Tibial nerve (tissue), 4 donors: ENCODE results near the gene MYO1B. TPM values are rescaled to one million over a fixed set of nuclear protein-coding genes. Genes with fewer than 3 reads are reported as not detected.

ENCODE experiments used
- DNase-seq, 2 donors: peaks; one replicate each; pipeline ENCODE4 v3.0.0-alpha.2; 2019; ENCODE audit warnings: low spot score in 2 of 2
- H3K27ac ChIP-seq, 4 donors: fragments of 200-600 bp; sonication (generic) in 3 of 4; one replicate each; pipeline ENCODE4 v1.5.1; 2017 to 2019; ENCODE audit warnings: mild to moderate bottlenecking in 1 of 4
- H3K27me3 ChIP-seq, 2 donors: fragments of 200-600 bp; sonication (generic) in 1 of 2; one replicate each; pipeline versions ENCODE4 v1.5.1 to v1.6.0; 2017 to 2019
- H3K36me3 ChIP-seq, 3 donors: fragments of 200-600 bp; sonication (generic); one replicate each; pipeline ENCODE4 v1.5.1; 2018 to 2019
- H3K4me1 ChIP-seq, 4 donors: fragments of 200-600 bp; sonication (generic) in 3 of 4; one replicate each; pipeline ENCODE4 v1.5.1; 2017 to 2019
- H3K4me3 ChIP-seq, 4 donors: fragments of 200-600 bp; sonication (generic) in 3 of 4; one replicate each; pipeline ENCODE4 v1.5.1; 2017 to 2019; ENCODE audit warnings: mild to moderate bottlenecking in 1 of 4, moderate library complexity in 1 of 4
- H3K9me3 ChIP-seq, 4 donors: fragments of 200-600 bp; sonication (generic) in 3 of 4; one replicate each; pipeline ENCODE4 v1.5.1; 2017 to 2019
- CTCF ChIP-seq, 5 experiments: fragments of 200-600 bp in 3 of 5; fragments of 450-650 bp in 2 of 5; sonication (generic) in 3 of 5; IDR thresholded peaks; one replicate each; pipeline ENCODE4 v1.5.1; 2016 to 2019; ENCODE audit warnings: antibody characterized with exemption in 5 of 5, mild to moderate bottlenecking in 3 of 5, moderate library complexity in 2 of 5
- EP300 ChIP-seq, 2 donors: sonication (generic); formaldehyde crosslinking; IDR thresholded peaks; one replicate each; pipeline ENCODE4 v1.6.1; 2017; ENCODE audit warnings: antibody characterized with exemption in 2 of 2, mild to moderate bottlenecking in 1 of 2
- POLR2A ChIP-seq, 2 donors: fragments of 450-650 bp; IDR thresholded peaks; one replicate each; pipeline ENCODE4 v1.6.1; 2017; ENCODE audit warnings: antibody characterized with exemption in 2 of 2, mild to moderate bottlenecking in 2 of 2, moderate library complexity in 2 of 2
- WGBS, 2 donors: methylation state at CpG; one replicate each; pipeline ENCODE4 v1.1.5; 2018; 5-methylcytosine and 5-hydroxymethylcytosine counted together
- small RNA-seq: library from RNA; depleted of rRNA; stranded (forward); fragments of <200 nt; gene quantifications from one replicate; pipeline ENCODE3, GENCODE V24; 2016
- total RNA-seq, 4 donors: library from RNA; depleted of rRNA; stranded (reverse); fragments of >200 nt; gene quantifications; one replicate each; pipeline ENCODE4 v1.1.0, GENCODE V29; 2016

The MYO1B gene
- total RNA-seq, 4 donors from 2014 or later: 27.9 to 44.4 (median 36.8) TPM

- H3K9me3 ChIP-seq: peaks cover 0 to 12% (median 2%) of the 10 kb centered on the region in 4 donors
- H3K4me3 ChIP-seq: no peak overlapping the region
- no peaks in the 10 kb centered on the region for H3K4me1 ChIP-seq
- TF ChIP-seq CTCF (IDR thresholded peaks at IDR 0.05): no peak
- TF ChIP-seq POLR2A (IDR thresholded peaks at IDR 0.05): no peak
- TF ChIP-seq EP300 (IDR thresholded peaks at IDR 0.05): no peak
- no peaks in the 10 kb centered on the region for H3K27me3 ChIP-seq
- no peak overlapping the region for H3K27ac ChIP-seq
- 49 to 58% methylated on average over 2 of the region's 2 CpGs for WGBS, 2 donors
- no peak for DNase-seq
- no peaks in the 10 kb centered on the region for H3K36me3 ChIP-seq
Measured at GRCh38 chr2:191463790-191464189, 218.6 kb downstream of the MYO1B start.

- DNase-seq: no peak
- Histone ChIP-seq H3K27me3 (no peaks in the 10 kb centered on the region), H3K9me3 (no peaks in the 10 kb centered on the region), H3K27ac (no peak overlapping the region), H3K36me3 (no peaks in the 10 kb centered on the region), H3K4me3 (no peak overlapping the region), H3K4me1 (no peaks in the 10 kb centered on the region)
- 58 to 59% methylated on average over 3 of the region's 3 CpGs for WGBS, 2 donors
- no peak for TF ChIP-seq POLR2A (IDR thresholded peaks at IDR 0.05)
Measured at GRCh38 chr2:191465766-191466420, 220.7 kb downstream of the MYO1B start.

GRCh38 chr2:191467113-191467512, 221.9 kb downstream of the MYO1B start:
- Histone ChIP-seq H3K4me3 (no peak overlapping the region), H3K36me3 (no peaks in the 10 kb centered on the region), H3K27ac (no peak overlapping the region), H3K27me3 (no peaks in the 10 kb centered on the region), H3K4me1 (no peaks in the 10 kb centered on the region), H3K9me3 (no peaks in the 10 kb centered on the region)
- no peak for DNase-seq
- TF ChIP-seq CTCF (IDR thresholded peaks at IDR 0.05) (no peak), EP300 (IDR thresholded peaks at IDR 0.05) (no peak), POLR2A (IDR thresholded peaks at IDR 0.05) (no peak)
- 93 to 95% methylated on average over 5 of the region's 5 CpGs for WGBS, 2 donors

GRCh38 chr2:191470306-191470705, 225.1 kb downstream of the MYO1B start:
- Histone ChIP-seq H3K27ac (no peak overlapping the region), H3K4me1 (no peaks in the 10 kb centered on the region), H3K4me3 (no peak overlapping the region), H3K36me3 (no peaks in the 10 kb centered on the region), H3K27me3 (no peaks in the 10 kb centered on the region), H3K9me3 (no peaks in the 10 kb centered on the region)
- DNase-seq: no peak
- TF ChIP-seq EP300 (IDR thresholded peaks at IDR 0.05): no peak
- TF ChIP-seq CTCF (IDR thresholded peaks at IDR 0.05): no peak
- no peak for TF ChIP-seq POLR2A (IDR thresholded peaks at IDR 0.05)

GRCh38 chr2:191474464-191474863, 229.3 kb downstream of the MYO1B start:
- no peak overlapping the region for H3K27ac ChIP-seq
- no peak for DNase-seq
- no peak overlapping the region for H3K4me3 ChIP-seq
- TF ChIP-seq POLR2A (IDR thresholded peaks at IDR 0.05) (no peak), EP300 (IDR thresholded peaks at IDR 0.05) (no peak), CTCF (IDR thresholded peaks at IDR 0.05) (no peak)
- no peaks in the 10 kb centered on the region for H3K27me3 ChIP-seq
- no peaks in the 10 kb centered on the region for H3K9me3 ChIP-seq
- WGBS, 2 donors: 54 to 59% methylated on average over 1 of the region's 1 CpG
- peaks cover 0 to 8% (median under 1%) of the 10 kb centered on the region in 4 donors for H3K4me1 ChIP-seq
- H3K36me3 ChIP-seq: no peaks in the 10 kb centered on the region

Small RNAs within 50 kb of the gene (small RNA-seq; reads per million reads assigned to genes)
- not detected for gene RNU6-1045P

Other genes starting within 250 kb of the MYO1B start
- 10 to 100 TPM; 40.2 to 73.9 (median 65.6) TPM for gene STAT1, start 231.2 kb upstream of the MYO1B start, total RNA-seq
- 1 to 10 TPM in 2 of 4 donors, under 1 TPM in 1, not detected in 1; 0.39 to 4.2 (median 2.3) TPM for gene STAT4, start 94.4 kb upstream of the MYO1B start, total RNA-seq